Inflammatory macrophage treated with lipopolysaccharide for 1 hour (primary cell): Measurements from ENCODE around the gene XPO1.
A peak's percentile ranks its signal among the peaks of the same experiment; 100 is the strongest.
"Not testable (repeated sequence)": the region's sequence is repeated elsewhere in the genome, so short reads cannot be mapped to it uniquely, and the experiment has no call there.

Experiments
- DNase-seq, 2 donors: peaks; one replicate each; pipeline ENCODE4 v3.0.0-alpha.2; 2020 to 2022

XPO1 gene

DNA sequence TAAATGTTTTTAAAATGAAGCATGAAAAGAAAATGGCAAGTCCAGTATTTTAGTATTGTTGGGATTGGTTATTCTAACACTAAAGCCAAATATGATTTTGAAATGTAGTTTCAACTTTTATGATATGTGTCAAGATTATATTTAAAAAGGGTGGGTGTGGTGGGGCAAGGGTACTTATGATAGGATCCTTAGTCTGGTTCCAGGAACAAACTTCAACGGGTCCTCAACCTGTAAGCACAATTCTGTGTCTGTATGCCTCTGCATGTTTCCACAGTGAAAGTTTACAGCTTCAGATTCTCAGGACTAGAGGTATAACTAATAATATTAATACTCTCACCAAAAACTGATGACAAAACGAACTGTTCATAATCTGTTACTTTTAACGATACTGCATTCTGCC is 73.1 kb downstream of the XPO1 start:
- no peak for DNase-seq

DNA sequence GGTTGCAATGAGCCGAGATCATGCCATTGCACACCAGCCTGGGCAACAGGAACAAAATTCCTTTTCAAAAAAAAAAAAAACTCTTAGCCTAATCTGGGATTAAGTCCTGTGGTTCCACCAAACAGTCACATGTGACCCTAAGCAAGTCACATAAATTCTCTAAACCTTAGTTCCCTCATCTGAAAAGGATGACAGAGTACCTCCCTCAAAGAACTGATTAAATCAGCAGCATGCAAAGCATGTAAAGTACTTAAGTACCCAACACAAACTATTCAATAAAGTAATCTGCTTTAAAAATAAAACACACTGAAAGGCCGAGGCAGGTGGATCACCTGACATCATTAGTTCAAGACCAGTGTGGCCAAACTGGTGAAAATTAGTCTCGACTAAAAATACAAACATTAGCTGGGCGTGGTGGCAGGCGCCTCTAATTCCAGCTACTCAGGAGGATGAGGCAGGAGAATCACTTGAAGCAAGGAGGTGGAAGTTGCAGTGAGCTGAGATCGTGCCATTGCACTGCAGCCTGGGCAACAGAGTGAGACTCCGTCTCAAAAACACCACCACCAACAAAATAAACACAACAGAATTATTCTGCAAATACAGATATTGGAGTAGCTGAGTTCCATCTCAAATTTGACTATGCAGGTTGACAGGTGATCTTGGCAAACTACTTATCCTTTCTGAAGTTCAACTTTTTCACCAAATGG is 74.2 kb downstream of the XPO1 start:
- no peak for DNase-seq

DNA sequence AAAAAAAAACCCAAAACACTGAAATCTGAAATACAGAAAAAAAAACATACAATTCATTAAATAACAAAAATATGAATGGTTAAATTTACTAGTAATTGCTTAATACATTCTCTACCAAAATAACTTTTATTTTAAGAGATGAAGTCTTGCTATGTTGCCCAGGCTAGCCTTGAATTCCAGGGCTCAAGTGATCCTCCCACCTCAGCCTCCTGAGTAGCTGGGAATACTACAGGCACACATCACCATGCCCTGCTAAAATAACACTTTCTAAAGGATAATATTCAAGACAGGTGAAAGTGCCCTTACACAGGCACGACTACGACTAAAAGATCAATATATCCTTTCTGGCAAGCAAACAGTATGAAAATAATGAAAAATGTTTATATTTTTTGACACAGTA is 76.8 kb downstream of the XPO1 start:
- no peak for DNase-seq

DNA sequence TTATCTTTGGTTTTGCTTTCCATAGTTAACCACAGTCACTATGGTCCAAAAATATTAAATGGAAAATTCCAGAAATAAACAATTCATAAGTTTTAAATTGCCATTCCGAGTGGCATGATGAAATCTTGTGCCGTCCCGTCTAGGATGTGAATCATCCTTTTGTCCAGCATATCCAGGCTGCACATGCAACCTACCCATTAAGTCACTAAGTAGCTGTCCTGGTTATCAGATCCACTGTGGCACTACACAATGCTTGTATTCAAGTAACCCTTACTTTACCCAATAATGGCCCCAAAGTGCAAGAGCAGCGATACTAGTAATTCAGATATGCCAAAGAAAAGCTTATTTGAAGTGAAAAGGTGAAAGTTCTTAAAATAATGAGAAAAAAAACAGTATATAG is 78.0 kb downstream of the XPO1 start:
- DNase-seq: peak; percentile 40 to 59

DNA sequence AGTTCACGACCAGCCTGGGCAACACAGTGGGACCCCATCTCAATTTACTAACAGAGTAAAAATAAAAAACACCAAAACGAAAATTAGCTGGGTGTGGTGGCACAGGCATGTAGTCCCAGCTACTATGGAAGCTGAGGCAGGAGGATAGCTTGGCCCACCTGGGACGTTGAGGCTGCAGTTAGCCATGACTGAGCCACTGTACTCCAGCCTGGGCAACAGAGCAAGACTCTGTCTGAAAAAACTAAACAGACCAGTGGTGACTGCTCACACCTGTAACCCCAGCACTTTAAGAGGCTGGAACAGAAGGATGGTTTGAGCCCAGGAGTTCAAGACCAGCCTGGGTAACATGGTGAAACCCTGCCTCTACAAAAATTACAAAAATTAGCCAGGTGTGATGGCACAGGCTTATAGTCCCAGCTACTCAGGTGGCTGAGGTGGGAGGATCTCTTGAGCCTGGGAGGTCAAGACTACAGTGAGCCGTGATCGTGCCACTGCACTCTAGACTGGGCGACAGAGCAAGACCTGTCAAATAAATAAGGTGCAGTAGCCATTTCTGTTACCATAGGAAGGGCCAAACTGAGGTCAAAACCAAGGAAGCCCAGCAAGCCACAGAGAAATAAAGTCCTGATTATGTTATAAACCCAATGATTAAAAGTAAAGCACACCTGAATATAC is 81.3 kb downstream of the XPO1 start:
- DNase-seq: no peak

DNA sequence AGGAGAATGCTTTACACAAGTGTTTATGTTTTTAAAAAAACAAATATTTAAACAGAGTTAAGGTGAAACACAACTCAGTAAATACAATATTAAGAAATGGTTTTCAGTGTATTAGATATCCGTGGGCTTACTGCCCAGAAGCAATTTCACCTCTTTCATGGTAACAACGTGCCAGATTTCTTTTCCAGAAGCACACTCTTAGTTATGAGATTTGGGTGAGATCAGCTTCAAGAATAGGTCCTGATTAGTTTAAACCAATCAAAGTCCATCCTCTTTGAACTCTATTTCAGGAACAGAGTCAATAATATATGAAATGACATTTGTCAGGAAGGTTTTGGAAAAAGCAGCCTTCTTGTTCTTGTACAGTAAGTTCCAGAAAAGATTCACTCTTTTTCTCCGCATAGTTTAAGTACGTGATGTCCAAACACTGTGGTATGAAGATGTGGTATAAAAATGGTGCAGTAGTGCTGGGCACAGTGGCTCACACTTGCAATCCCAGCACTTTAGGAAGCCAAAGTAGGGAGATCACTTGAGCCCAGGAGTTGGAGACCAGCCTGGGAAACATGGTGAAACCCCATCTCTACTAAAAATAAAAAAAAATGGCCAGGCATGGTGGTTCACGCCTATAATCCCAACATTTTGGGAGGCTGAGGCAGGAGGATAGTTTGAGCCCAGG is 81.9 kb downstream of the XPO1 start:
- DNase-seq: no peak

DNA sequence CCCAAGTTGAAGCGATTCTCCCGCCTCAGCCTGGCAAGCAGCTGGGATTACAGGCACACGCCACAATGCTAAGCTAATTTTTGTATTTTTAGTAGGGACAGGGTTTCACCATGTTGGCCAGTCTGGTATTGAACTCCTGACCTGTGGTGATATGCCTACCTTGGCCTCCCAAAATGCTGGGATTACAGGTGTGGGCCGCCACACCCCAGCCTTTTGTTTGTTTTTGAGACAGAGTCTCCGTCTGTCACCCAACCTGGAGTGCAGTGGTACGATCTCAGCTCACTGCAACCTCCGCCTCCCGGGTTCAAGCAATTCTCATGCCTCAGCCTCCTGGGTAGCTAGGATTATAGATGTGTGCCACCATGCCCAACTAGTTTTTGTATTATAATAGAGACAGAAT is 83.2 kb downstream of the XPO1 start:
- DNase-seq: not testable (repeated sequence)

DNA sequence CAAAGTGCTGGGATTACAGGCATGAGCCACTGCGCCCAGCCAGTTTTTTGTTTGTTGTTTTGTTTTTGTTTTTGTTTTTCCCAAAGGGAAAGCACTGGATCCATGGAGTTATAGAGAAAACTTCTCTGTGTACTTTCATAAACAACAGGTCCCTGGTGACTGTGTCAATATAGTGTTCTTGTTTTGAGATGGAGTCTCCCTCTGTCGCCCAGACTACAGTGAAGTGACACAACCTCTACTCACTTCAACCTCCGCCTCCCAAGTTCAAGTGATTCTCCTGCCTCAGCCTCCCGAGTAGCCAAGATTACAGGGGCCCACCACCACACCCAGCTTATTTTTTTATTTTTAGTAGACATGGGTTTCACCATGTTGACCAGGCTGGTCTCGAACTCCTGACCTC is 83.8 kb downstream of the XPO1 start:
- no peak for DNase-seq

DNA sequence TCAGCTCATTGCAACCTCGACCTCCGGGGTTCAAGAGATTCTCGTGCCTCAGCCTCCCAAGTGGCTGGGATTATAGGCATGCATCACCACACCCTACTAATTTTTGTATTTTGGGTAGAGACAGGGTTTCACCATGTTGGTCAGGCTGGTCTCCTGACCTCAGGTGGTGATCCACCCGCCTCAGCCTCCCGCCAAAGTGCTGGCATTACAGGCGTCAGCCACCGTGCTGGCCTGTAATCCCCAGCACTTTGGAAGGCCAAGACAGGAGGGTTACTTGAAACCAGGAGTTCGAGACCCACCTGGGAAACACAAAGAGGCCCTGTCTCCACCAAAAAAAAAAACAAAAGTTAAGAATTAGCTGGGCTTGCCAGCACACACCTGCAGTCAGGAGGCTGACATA is 85.8 kb downstream of the XPO1 start:
- no peak for DNase-seq

DNA sequence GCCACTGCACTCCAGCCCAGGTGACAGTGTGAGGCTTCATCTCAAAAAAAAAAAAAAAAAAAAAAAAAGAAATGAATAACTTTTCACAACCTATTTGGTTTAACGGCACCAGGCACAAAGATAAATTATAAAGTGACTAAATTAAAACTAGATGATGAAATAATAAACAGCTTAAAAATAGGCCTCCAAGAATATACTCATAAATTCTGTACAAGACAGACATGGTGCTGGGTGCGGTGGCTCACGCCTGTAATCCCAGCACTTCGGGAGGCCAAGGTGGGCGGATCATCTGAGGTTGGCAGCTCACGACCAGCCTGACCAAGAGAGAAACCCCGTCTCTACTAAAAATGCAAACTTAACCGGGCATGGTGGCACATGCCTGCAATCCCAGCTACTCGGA is 87.0 kb downstream of the XPO1 start:
- DNase-seq: no peak

DNA sequence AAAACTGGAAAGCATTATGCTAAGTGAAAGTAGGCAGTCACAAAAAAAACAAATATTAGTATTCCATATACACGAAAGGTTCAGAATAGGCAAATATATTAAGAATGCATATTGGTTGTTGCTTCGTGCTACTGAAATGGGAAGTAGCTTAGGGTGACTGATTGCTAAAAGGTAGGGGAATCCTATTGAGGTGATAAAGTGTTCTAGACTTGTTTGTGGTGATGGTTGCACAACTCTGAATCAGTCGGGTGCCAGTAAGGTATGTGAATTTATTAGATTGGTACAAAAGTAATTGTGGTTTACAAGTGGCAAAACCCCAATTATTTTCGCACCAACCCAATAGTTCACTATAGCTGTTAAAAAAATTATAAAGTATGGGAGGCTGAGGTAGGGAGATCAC is 88.0 kb downstream of the XPO1 start:
- DNase-seq: no peak

DNA sequence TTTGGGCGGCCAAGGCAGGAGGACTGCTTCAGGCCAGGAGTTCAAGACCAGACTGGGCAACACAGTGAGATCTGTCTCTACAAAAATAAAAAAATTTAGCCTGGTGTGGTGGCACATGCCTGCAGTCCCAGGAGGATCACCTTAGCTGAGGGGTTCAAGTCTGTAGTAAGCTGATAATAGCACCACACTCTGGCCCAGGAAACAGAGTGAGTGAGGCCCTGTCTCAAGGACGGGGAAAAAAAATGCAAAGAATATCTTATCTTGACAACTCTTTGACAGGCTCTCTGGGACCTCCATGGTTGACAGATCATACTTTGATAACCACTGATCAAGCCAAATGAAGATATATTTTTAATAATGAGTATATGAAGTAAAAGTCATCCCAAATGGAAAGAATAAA is 89.9 kb downstream of the XPO1 start:
- DNase-seq: no peak

DNA sequence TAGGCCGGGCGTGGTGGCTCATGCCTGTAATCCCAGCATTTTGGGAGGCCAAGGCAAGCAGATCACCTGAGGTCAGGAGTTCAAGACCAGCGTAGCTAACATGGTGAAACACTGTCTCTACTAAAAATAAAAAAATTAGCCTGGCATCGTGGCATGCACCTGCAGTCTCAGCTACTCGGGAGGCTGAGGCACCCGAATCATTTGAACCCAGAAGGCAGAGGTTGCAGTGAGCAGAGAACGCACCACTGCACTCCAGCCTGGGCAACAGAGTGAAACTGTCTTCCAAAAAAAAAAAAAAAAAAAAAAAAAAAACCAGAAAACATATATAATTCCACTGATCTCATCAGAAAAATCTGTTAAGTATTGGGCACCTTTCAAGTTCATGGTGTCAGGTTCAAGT is 91.2 kb downstream of the XPO1 start:
- not testable (repeated sequence) for DNase-seq

DNA sequence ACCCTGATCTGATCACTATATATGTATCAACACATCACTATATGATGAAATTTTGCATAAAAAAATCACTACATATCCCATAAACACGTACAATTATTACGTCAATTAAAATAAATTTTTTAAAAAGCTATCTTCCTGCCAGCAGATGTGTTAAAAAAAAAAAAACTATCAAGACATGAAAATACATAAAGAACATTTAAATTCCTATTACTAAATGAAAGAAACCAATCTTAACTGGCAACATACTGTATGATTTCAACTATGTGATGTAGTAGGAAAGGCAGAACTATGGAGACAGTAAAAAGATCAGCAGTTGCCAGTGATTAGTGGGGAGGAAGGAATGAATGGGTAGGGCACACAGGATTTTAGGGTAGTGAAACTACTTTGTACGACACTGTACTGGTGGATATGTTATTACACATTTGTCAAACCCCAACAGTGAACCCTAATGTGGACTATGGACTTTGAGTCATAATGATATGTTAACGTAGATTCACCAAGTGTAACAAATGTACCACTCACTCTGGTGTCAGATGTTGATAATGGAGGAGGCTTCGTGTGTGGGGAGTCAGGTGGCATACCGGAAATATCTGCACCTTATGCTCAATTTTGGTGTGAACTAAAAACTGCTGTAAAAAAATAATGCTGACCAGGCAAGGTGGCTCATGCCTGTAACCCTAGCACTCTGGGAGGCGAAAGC is 94.7 kb downstream of the XPO1 start:
- DNase-seq: peak; percentile 58 to 63

DNA sequence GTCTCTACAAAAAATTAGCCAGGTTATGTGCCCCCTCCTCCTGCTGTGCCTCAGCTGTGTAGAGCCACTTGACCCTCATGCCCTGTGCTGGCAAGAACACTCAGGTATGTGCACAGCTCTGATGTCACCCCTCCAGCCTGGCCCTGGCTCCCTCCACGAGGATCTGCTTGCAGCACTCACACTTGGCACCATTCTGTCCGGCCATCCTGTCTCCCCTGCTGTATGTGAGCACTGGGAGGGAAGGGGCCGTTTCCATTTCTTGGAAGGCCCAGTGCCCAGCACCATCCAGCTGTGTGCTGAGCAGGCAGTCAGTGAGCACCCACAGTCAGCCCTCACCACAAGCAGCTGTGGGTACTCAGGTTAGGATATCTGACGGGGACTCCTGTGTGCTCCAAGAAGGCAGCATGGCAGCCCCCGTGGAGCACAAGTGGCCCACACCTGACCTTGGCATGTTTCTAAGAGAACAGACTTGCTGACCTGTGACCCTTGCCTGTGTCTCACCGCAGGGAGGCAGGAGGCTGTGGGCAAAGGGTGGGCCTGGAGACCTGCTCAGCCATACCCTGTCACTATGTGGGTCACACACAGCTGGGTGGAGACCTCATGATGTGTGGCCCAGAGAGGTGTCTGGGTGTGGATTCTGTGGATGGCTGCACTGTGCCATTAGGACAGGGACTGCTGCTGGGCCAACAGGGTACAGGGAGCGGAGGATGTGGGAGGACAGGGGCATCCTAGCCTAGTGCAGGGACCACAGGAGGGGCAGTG is 98.7 kb downstream of the XPO1 start:
- DNase-seq: no peak

DNA sequence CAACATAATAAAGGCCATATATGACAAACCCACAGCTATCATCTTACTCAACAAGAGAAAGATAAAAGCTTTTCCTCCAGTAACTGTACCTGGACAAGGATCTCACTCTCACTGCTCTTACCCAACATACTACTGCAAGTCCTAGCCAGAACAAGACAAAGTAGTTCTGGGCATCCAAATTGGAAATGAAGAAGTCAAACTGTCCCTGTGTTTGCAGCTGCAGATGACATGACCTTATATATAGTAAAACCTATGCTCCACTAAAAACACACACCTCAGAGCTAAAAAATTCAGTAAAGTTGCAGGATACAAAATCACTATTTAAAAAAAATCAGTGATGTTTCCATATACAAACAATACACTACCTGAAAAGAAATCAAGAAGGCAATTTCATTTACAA is 99.5 kb downstream of the XPO1 start:
- no peak for DNase-seq

DNA sequence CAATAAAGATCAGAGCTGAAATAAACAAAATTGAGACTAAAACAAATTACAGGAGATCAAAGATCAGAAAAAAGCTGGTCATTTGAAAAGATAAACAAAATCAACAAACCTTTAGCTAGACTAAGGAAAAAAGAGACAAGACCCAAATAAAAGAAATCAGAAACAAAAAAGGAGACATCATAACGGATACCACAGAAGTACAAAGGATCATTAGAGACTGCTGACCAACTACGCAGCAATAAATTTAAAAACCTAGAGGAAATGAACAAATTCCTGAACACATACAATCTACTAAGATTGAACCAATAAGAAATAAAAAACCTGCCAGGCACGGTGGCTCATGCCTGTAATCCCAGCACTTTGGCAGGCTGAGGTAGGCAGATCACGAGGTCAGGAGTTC is 101.0 kb downstream of the XPO1 start:
- DNase-seq: no peak

DNA sequence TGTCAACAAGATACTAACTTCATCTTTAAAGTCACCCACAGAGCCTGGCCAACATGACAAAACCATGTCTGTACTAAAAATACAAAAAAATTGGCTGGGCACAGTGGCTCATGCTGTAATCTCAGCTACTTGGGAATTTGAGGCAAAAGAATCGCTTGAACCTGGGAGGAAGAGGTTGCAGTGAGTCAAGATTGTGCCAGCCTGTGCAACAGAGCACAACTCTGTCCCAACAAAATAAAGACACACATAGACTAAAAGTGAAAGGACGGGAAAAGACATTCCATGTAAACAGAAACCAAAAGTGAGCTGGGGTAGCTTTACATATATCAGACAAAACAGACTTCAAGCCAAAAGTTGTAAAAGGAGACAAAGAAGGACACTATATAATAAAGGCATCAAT is 102.1 kb downstream of the XPO1 start:
- peak; percentile 48 to 72 for DNase-seq

DNA sequence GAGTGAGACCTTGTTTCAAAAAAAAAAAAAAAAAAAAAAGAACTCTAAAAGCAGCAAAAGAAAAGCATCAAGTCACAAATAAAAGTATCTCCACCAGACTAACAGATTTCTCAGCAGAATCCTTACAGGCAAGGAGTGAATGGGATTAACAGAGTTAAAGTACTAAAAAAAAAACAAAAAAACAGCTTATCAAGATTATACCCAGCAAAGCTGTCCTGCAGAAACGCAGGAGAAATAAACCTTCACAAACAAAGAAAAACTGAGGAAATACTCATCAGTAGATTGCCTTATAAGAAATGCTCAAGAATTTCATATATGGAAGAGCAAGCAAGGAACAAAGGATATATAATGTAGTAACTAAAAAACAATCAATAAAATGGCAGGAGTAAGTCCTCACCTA is 102.9 kb downstream of the XPO1 start:
- no peak for DNase-seq

DNA sequence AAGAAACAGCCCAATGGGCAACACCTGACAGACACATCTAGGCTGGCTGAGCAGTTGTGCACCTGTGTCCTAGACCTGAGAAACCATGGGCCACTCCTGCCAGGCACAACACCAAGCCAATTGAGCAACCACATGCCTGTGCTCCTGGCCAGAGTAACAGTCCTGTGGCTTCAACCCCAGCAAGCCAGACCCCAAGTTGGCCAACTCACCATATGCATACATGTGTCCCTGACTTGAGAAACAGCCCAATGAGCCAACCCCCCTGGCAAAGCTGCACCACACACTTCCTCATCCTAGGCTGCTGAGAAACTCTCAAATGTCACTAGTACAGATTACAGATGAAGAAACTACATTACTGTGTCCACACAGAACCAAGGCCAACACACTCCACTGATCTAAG is 103.8 kb downstream of the XPO1 start:
- DNase-seq: peak; percentile 77 to 86

DNA sequence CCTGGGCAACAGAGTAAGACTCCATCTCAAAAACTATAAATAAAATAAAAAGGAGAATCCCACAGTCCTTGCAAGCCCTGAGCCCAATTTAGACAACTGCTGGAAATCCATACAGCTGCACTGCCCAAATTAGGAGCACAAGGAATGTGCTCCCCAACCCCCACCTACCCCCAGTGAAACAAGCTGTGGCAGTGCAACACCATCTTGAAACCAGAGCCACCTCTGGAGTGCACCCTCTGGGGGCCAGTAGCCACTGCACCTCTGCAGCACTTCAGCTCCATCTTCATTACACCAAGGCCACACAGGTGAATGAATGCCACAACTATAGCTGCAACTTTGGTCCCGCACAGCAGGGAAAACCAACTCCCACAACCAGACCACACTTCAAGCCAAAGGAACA is 104.5 kb downstream of the XPO1 start:
- no peak for DNase-seq

DNA sequence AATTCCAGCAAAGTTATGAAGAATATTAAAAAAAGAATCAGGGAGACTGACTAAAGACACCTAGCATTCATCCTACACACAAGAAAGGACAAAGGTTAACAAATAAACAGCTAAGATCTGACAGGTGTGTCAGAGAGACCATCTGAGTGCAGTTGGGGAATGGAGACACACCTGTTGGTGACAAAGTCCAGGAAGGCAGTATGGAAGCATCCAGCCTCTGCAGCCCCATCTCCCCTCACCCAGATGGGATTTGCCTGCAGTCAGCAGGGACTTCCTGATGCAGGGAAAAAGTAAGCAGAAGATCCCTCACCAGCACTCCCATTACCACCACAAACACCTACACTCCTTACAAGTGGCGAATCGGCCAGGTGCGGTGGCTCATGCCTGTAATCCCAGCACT is 105.2 kb downstream of the XPO1 start:
- no peak for DNase-seq

DNA sequence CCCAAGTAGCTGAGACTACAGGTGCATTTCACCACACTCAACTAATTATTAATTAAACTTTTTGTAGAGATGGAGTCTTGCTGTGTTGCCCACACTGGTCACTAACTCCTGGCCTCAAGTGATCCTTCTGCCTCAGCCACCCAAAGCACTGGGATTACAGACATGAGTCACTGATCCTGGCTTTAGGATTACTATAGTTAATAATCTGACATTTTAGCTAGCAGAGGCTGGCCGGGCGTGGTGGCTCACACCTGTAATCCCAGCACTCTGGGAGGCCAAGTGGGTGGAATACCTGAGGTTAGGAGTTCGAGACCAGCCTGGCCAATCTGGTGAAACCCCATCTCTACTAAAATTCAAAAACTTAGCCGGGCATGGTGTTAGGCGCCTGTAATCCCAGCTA is 106.8 kb downstream of the XPO1 start:
- DNase-seq: no peak
